Fibroblast of mammary gland (primary cell): Measurements from ENCODE around the gene ZNF423.

Experiments
- DNase-seq: peaks from one replicate; pipeline ENCODE4 v3.0.0-alpha.2; 2010; ENCODE audit warnings: low read depth
- H3K4me3 ChIP-seq: 2 replicates; pipeline ENCODE4 v1.5.1; 2011; ENCODE audit warnings: low read depth, mild to moderate bottlenecking, low read length, moderate library complexity; ENCODE audit not compliant: control insufficient read depth
- TF ChIP-seq, protein P1 (sequence below): conservative IDR thresholded peaks from 2 replicates; pipeline ENCODE4 v1.5.1; 2011; ENCODE audit warnings: low read depth, low read length, inconsistent platforms; ENCODE audit not compliant: control insufficient read depth, insufficient read depth

ZNF423 gene

DNA sequence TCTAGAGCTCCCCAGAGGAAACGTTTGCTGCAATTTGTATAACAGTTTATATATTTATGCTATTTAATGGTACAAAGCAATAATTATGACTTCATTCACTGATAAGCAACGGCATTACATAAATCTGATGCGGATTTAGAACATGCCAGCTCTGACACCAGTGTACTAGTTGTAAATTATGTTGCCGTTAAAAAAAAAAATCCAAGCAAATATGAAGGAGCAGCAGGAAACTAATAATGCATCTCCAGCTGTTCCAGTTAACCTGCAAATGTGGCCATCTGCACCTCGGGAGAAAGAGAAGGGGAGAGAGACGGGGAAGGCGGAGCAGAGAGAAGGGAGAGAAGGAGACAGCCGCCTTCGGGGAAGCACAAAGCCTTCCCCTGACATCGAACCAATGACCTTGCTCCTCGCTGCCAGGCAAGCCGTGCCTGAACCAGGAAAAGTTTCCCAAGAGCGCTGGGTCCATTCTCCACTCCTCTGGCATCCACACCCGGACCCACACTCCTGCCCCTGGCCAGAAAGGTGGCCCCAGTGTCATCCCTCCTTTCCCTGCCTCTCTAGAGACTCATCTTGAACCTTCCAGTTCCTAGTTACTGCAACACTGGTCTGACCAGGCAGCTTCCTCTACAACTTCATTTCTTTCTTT, 307.5 kb downstream of the ZNF423 start:
- H3K4me3 ChIP-seq = no peak overlapping the region
- DNase-seq = no peak
- TF ChIP-seq, protein P1, sequence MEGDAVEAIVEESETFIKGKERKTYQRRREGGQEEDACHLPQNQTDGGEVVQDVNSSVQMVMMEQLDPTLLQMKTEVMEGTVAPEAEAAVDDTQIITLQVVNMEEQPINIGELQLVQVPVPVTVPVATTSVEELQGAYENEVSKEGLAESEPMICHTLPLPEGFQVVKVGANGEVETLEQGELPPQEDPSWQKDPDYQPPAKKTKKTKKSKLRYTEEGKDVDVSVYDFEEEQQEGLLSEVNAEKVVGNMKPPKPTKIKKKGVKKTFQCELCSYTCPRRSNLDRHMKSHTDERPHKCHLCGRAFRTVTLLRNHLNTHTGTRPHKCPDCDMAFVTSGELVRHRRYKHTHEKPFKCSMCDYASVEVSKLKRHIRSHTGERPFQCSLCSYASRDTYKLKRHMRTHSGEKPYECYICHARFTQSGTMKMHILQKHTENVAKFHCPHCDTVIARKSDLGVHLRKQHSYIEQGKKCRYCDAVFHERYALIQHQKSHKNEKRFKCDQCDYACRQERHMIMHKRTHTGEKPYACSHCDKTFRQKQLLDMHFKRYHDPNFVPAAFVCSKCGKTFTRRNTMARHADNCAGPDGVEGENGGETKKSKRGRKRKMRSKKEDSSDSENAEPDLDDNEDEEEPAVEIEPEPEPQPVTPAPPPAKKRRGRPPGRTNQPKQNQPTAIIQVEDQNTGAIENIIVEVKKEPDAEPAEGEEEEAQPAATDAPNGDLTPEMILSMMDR = no peak

DNA sequence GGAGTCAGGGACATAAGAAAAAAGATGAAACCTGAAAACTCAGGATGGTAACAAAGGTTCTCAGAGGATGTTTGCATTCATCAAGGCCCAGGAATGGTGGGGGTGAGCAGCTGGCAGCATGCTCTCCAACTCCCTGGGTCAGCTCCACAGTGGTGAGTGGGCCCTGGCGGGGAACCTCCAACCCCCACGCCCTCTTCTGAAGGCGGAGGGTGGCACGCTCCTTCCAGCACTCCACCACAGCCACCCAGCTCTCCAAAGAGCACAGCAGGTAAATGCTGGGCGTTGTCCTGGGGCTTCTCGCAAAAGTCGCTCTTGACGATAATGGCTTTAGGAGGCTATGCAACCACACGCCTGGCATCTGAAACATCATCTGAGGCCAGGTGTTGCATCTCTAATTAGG, 308.5 kb downstream of the ZNF423 start:
- DNase-seq = no peak
- H3K4me3 ChIP-seq = no peak overlapping the region
- TF ChIP-seq, protein P1 = no peak

DNA sequence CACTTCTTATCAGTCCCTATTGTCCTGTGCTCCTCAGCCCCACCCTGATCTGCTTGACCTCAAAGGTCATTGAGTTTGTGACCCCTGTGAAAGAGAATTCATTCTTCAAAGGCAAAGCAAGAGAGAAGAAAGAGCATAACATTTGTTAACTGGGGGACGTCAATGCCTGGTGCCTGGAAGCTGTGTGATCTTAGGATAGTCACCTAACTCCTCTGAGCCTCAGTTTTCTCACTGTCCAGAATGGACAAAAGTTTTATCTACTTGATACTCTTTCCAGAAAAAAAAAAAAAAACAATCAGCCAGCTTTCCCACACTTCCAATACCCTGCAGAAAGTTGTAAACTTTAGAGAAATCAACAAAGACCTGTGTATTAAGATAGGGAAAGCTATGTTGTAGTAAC, 309.2 kb downstream of the ZNF423 start:
- TF ChIP-seq, protein P1 = no peak
- DNase-seq = no peak
- H3K4me3 ChIP-seq = no peak overlapping the region

DNA sequence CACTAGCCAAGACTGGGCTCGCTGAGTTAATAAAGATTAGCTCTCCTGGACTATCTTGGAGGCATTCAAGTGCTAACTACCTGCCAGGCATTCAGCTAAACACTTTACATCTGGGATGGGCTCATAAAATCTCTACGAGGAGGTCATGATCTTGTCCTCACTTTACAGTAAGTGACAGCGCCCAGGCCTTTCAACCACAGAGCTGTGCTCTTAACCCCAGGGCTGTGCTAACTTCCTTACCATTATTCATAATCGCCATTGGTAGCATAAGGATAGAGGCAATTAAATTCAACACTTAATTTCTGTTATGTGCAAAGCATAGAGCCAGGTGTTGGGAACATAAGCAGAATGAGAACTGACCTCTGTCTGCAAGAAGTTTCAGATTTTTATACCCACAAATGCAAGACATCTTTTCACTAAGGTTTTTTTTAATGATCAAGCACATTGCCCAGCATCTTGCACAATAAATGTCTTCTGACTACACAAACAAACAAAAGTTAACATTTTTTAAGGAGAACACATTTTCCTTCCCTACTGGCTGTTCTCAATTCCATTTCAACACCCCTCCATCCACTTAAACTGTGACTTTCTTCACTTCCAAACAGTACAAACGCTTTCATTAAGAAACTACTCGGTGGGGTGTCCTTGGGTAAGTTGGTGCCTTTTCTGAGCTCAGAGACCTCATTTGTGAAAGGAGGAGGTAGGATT, 310.0 kb downstream of the ZNF423 start:
- no peak for DNase-seq
- TF ChIP-seq, protein P1 = no peak
- H3K4me3 ChIP-seq = no peak overlapping the region

DNA sequence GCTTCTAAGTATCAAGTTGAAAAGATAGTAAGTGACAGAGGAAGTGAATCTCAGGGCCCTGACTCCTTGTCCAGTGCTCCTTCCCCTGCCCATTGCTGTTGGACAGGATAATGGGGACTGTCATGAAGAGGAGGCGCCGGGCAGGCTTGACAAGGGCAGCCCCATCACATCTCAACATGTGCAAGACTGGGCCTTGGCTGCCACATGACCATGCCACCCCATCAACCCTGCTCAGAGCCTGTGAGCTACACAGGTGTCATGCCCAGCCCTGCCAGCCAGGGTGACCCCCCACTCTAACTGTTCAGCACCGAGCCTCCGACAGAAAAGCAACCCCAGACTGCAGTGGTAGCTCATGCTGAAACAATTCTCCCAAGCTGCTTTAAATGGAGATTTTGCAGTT, 310.7 kb downstream of the ZNF423 start:
- DNase-seq = no peak
- TF ChIP-seq, protein P1 = no peak

DNA sequence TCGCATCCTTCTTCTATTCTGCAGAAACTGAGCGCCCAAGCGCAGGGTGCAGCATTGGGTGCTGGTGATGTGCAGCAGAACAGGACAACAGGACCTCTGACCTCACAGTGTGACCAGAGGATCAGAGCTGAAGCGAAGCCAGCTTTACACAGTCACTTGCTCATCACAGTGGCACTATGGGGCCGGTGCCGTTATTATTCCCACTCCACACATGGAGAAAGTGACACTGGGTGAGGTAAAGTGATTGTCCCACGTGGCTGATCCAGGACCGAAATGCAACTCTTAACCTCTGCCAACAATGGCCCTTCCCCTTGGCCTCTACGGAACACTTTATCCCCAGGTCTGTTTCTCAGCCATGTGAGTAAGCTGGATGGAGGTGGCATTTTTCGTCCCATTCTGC, 311.1 kb downstream of the ZNF423 start:
- TF ChIP-seq, protein P1 = no peak
- no peak overlapping the region for H3K4me3 ChIP-seq
- DNase-seq = no peak

More for the DNA sequence above, 310.7 kb downstream of the ZNF423 start:
- H3K4me3 ChIP-seq = no peak overlapping the region
